HepG2 (cell line): ENCODE results near the gene TTC17. TPM values are rescaled to one million over a fixed set of nuclear protein-coding genes. Genes with fewer than 3 reads are reported as not detected.

Experiments
- ATF7-NPFF ChIP-seq: sonication (generic); formaldehyde crosslinking; IDR thresholded peaks from 2 replicates; pipeline ENCODE4 v1.8.1; 2023; ENCODE audit warnings: mild to moderate bottlenecking, low read depth, missing genetic modification reagents, moderate library complexity
- BHLHE40 ChIP-seq: IDR thresholded peaks from 2 replicates; pipeline ENCODE4 v1.6.1; 2011; ENCODE audit warnings: low read length, improper control_type of control experiment
- GTF2F1 ChIP-seq: fragments of 150-350 bp; IDR thresholded peaks from 2 replicates; pipeline ENCODE4 v1.6.1; 2014; ENCODE audit warnings: low read length
- HIVEP1 ChIP-seq: sonication (generic); formaldehyde crosslinking; IDR thresholded peaks from 2 replicates; pipeline ENCODE4 v1.4.0; 2020; ENCODE audit warnings: mild to moderate bottlenecking, missing genetic modification reagents
- KDM6A ChIP-seq: IDR thresholded peaks from 2 replicates; pipeline ENCODE4 v1.6.1; 2016; ENCODE audit warnings: low read depth
- KLF13 ChIP-seq: sonication (generic); formaldehyde crosslinking; IDR thresholded peaks from 2 replicates; pipeline ENCODE4 v1.4.0; 2020; ENCODE audit warnings: mild to moderate bottlenecking, missing genetic modification reagents
- MAZ ChIP-seq, 2 experiments: sonication (generic) in 1 of 2; formaldehyde crosslinking in 1 of 2; IDR thresholded peaks; 2 replicates each; pipeline versions ENCODE4 v1.5.0 to v1.6.1; 2012 to 2020; ENCODE audit warnings: low read depth in 2 of 2, mild to moderate bottlenecking in 2 of 2, borderline replicate concordance in 1 of 2, improper control_type of control experiment in 1 of 2, low read length in 1 of 2, missing genetic modification reagents in 1 of 2, moderate library complexity in 1 of 2
- MED13 ChIP-seq: sonication (generic); formaldehyde crosslinking; IDR thresholded peaks from 2 replicates; pipeline ENCODE4 v1.5.0; 2020; ENCODE audit warnings: missing genetic modification reagents
- MYPOP ChIP-seq: sonication (generic); formaldehyde crosslinking; IDR thresholded peaks from 2 replicates; pipeline ENCODE4 v1.8.1; 2023; ENCODE audit warnings: mild to moderate bottlenecking, moderate library complexity, missing genetic modification reagents
- RXRB ChIP-seq: IDR thresholded peaks from 2 replicates; pipeline ENCODE4 v1.6.1; 2016; ENCODE audit warnings: borderline replicate concordance, missing genetic modification reagents, missing compliant biosample characterization
- SKIL ChIP-seq: sonication (generic); formaldehyde crosslinking; IDR thresholded peaks from 2 replicates; pipeline ENCODE4 v1.8.0; 2022; ENCODE audit warnings: missing genetic modification reagents, mild to moderate bottlenecking, moderate library complexity, borderline replicate concordance
- ZBTB39 ChIP-seq: sonication (generic); formaldehyde crosslinking; IDR thresholded peaks from 2 replicates; pipeline ENCODE4 v1.5.0; 2020; ENCODE audit warnings: missing genetic modification reagents
- ZNF260 ChIP-seq: sonication (generic); formaldehyde crosslinking; IDR thresholded peaks from 2 replicates; pipeline ENCODE4 v1.4.0; 2020; ENCODE audit warnings: missing genetic modification reagents, low read depth, mild to moderate bottlenecking, borderline replicate concordance
- ZNF335 ChIP-seq: sonication (generic); formaldehyde crosslinking; IDR thresholded peaks from 2 replicates; pipeline ENCODE4 v1.4.0; 2020; ENCODE audit warnings: missing genetic modification reagents
- ZNF543 ChIP-seq: sonication (generic); formaldehyde crosslinking; IDR thresholded peaks from 2 replicates; pipeline ENCODE4 v1.4.0; 2020; ENCODE audit warnings: mild to moderate bottlenecking, missing genetic modification reagents
- ZNF761 ChIP-seq: sonication (generic); formaldehyde crosslinking; conservative IDR thresholded peaks from 2 replicates; pipeline ENCODE4 v1.4.0; 2020; ENCODE audit warnings: mild to moderate bottlenecking, missing genetic modification reagents
- ZNF850 ChIP-seq: sonication (generic); formaldehyde crosslinking; conservative IDR thresholded peaks from 2 replicates; pipeline ENCODE4 v1.9.0; 2021; ENCODE audit warnings: mild to moderate bottlenecking, missing genetic modification reagents
- ZUFSP ChIP-seq: sonication (generic); formaldehyde crosslinking; IDR thresholded peaks from 2 replicates; pipeline ENCODE4 v1.9.0; 2021; ENCODE audit warnings: missing genetic modification reagents, mild to moderate bottlenecking, borderline replicate concordance
- polyA plus RNA-seq, 8 experiments: library from polyadenylated mRNA; depleted of rRNA in 3 of 8; stranded (reverse) in 7 of 8; unstranded in 1 of 8; fragments of >200 nt; fragmentation: Illumina TruSeq in 4 of 8; extraction: Trizol in 4 of 8; gene quantifications; 2 replicates each; pipeline versions ENCODE4 v1.2.1 to v1.2.3, GENCODE V29; 2011 to 2016; ENCODE audit warnings: low read depth in 4 of 8, missing spikeins in 1 of 8, mixed read lengths in 1 of 8; ENCODE audit not compliant: insufficient read depth in 1 of 8
- total RNA-seq, 5 experiments: library from RNA; depleted of rRNA; stranded (reverse); fragments of >200 nt; fragmentation: Illumina TruSeq; extraction: Trizol; gene quantifications; 2 replicates each; pipeline ENCODE4 v1.2.3, GENCODE V29; 2016; ENCODE audit warnings: low read depth in 1 of 5
- TF ChIP-seq, protein P1 (sequence below): sonication (generic); formaldehyde crosslinking; IDR thresholded peaks from 2 replicates; pipeline ENCODE4 v1.5.1; 2020; ENCODE audit warnings: missing genetic modification reagents, mild to moderate bottlenecking, borderline replicate concordance

TTC17 gene
- total and polyA plus RNA-seq, 2 of the 13 experiments (the other 11 are each of a cell fraction or from before 2014, with no cell fraction given), result 55.9 to 99.7 TPM

- TF ChIP-seq HIVEP1 (CRISPR knock-in tag) (no peak), ZBTB39 (CRISPR knock-in tag) (no peak), SKIL (CRISPR knock-in tag) (no peak), ZNF543 (peak; percentile 71; the same call in 1 of the 2 replicates), RXRB (CRISPR knock-in tag) (peak; percentile 59; the same call in 1 of the 2 replicates), ZUFSP (no peak), MYPOP (peak; percentile 83), ATF7-NPFF (CRISPR knock-in tag) (no peak; the same call in 1 of the 2 replicates), ZNF335 (CRISPR knock-in tag) (peak; percentile 40; the same call in 1 of the 2 replicates), KDM6A (CRISPR knock-in tag) (no peak), ZNF260 (no peak), GTF2F1 (no peak), KLF13 (no peak; the same call in 1 of the 2 replicates), BHLHE40 (no peak), ZNF761 (CRISPR knock-in tag) (0 out of 2 replicates have a peak, but pooled peaks have one; percentile 42), MAZ (IDR thresholded peaks at IDR 0.05; ENCODE audit: borderline replicate concordance, low read depth, low read length) (peak; percentile 79; the same call in 1 of the 2 replicates), MAZ (CRISPR knock-in tag; IDR thresholded peaks at IDR 0.05; ENCODE audit: low read depth) (peak; percentile 65; the same call in 1 of the 2 replicates), ZNF850 (CRISPR knock-in tag) (no peak), MED13 (CRISPR knock-in tag) (0 out of 2 replicates have a peak, but pooled peaks have one; percentile 59)
- TF ChIP-seq, protein P1, sequence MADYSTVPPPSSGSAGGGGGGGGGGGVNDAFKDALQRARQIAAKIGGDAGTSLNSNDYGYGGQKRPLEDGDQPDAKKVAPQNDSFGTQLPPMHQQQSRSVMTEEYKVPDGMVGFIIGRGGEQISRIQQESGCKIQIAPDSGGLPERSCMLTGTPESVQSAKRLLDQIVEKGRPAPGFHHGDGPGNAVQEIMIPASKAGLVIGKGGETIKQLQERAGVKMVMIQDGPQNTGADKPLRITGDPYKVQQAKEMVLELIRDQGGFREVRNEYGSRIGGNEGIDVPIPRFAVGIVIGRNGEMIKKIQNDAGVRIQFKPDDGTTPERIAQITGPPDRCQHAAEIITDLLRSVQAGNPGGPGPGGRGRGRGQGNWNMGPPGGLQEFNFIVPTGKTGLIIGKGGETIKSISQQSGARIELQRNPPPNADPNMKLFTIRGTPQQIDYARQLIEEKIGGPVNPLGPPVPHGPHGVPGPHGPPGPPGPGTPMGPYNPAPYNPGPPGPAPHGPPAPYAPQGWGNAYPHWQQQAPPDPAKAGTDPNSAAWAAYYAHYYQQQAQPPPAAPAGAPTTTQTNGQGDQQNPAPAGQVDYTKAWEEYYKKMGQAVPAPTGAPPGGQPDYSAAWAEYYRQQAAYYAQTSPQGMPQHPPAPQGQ (CRISPR knock-in tag), result no peak
These were observed 46.7 kb upstream of the TTC17 start, which contains the start of gene API5 (continued) for GRCh38 chr11:43311791-43312607.
